ENCODE measurements around the gene PRKACA. TPM values are rescaled to one million over a fixed set of nuclear protein-coding genes. Genes with fewer than 3 reads are reported as not detected.
A peak's percentile ranks its signal among the peaks of the same experiment; 100 is the strongest.

Gene PRKACA
- total RNA-seq, 4 donors from 2014 or later, result 16.7 to 74.8 (median 39.5) TPM

DNA sequence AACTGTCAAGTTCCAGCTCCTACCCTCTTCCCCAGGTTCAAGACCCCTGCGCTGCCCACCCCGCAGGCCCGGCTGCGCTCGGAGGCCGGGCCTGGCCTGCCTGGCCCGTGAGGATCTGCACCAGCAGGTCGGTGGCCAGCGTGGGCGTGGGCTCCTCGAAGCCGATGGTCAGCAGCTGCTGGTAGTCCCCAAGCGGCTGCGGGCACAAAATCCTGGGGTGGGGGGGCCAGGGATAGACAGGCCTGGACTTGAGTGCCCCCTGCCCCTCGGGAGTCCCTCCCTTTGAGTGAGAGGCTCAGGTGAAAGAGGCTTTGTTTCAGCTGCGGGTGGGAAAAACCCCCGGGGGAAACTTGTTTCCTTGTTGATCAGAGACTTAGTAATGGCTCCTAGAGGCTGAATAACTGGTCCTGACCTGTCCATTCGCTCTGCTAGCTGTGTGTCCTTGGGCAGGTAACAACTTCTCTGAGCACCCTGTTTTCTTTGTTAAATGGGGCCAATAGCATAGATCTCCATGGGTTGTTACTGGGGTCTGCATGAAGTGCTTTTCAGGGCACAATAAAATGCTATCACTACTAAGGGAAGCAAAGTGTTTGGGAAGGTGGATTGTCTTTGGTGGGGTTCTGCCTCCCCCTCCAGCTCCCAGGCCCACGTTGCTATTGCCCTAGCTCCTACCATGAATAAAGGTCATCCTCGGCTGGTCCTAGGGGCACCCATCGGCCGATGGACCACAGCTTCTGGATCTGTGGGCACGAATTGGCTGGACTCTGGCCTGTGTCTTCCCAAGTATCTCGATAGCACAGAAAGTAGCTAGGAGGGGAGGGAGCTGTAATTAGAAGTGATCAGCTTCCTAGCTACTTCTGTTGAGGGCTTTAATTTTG, 35.5 kb downstream of the PRKACA start:
- Histone ChIP-seq H3K4me3 (peak overlapping the region; percentile 58 to 77 (median 69)), H3K27me3 (no peaks in the 10 kb centered on the region), H3K9me3 (no peaks in the 10 kb centered on the region), H3K4me1 (peaks cover 10 to 37% (median 20%) of the 10 kb centered on the region in 4 donors), H3K27ac (peak overlapping the region; percentile 88 to 95 (median 94)), H3K36me3 (no peaks in the 10 kb centered on the region)
- in situ Hi-C loops (cut with MboI; ENCODE audit: low pct_ligation_motif_present in 1 of 4, low pct_unique_long_range_greater_than_20kb in 1 of 4, low sequenced_read_pairs in 3 of 4), result no loop called here
- WGBS, 2 donors (ENCODE audit: low coverage in 1 of 2), result 15% methylated on average over 24 of the region's 24 CpGs; no CpG with 5 or more reads in 1 of the 2 donors
- intact Hi-C loops (cut with DNase I; ENCODE audit: low total_unique reads), result no loop called here
- DNase-seq, result peak; percentile 48
- TF ChIP-seq POLR2AphosphoS5 (IDR thresholded peaks at IDR 0.05) (no peak), CTCF (IDR thresholded peaks at IDR 0.05) (no peak), POLR2A (IDR thresholded peaks at IDR 0.05) (no peak), EP300 (IDR thresholded peaks at IDR 0.05; ENCODE audit: low read depth) (no peak)

- peaks cover 10 to 43% (median 21%) of the 10 kb centered on the region in 4 donors for H3K4me1 ChIP-seq
- H3K4me3 ChIP-seq, result peak overlapping the region; percentile 58 to 77 (median 69)
- peak; percentile 99 for DNase-seq
- no peaks in the 10 kb centered on the region for H3K36me3 ChIP-seq
- intact Hi-C loops (cut with DNase I; ENCODE audit: low total_unique reads), result no loop called here
- no peaks in the 10 kb centered on the region for H3K27me3 ChIP-seq
- TF ChIP-seq POLR2AphosphoS5 (IDR thresholded peaks at IDR 0.05), result peak; percentile 79 to 89 (median 88)
- TF ChIP-seq POLR2A (IDR thresholded peaks at IDR 0.05), result peak; percentile 75
- TF ChIP-seq EP300 (IDR thresholded peaks at IDR 0.05; ENCODE audit: low read depth), result no peak
- TF ChIP-seq CTCF (IDR thresholded peaks at IDR 0.05), result no peak
- WGBS, 2 donors (ENCODE audit: low coverage in 1 of 2), result 0% methylated on average over 10 to 50 of the region's 50 CpGs
- in situ Hi-C loops (cut with MboI; ENCODE audit: low pct_ligation_motif_present in 1 of 4, low pct_unique_long_range_greater_than_20kb in 1 of 4, low sequenced_read_pairs in 3 of 4), result no loop called here
- peak overlapping the region; percentile 88 to 95 (median 94) for H3K27ac ChIP-seq
- no peaks in the 10 kb centered on the region for H3K9me3 ChIP-seq
These were observed 36.4 kb downstream of the PRKACA start for GRCh38 chr19:14080887-14081796.

DNA sequence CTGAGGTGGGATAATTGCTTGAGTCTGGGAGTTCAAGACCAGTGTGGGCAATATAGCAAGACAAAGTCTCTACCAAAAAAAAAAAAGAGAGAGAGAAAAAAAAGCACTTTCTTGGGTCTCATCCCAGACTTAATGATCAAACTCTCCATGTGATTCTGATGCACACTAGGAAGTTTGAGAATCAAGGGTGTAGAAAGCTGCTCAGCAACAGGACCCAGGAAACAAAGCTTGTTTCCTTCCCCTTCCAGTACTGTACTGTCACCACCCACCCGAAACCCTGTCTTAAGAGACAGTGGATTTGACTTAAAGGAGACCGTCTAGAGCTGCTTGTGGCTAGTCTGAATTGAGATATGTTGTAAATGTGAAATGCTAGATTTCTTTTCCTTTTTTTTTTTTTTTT, 39.2 kb downstream of the PRKACA start:
- no peak overlapping the region for H3K4me3 ChIP-seq
- no peak for DNase-seq
- TF ChIP-seq CTCF (IDR thresholded peaks at IDR 0.05) (no peak), POLR2A (IDR thresholded peaks at IDR 0.05) (no peak), POLR2AphosphoS5 (IDR thresholded peaks at IDR 0.05) (no peak), EP300 (IDR thresholded peaks at IDR 0.05; ENCODE audit: low read depth) (no peak)
- H3K27me3 ChIP-seq, result no peaks in the 10 kb centered on the region
- H3K4me1 ChIP-seq, result peaks cover 16 to 59% (median 35%) of the 10 kb centered on the region in 4 donors
- H3K27ac ChIP-seq, result peak overlapping the region in 1 of 4 donors; percentile 17
- WGBS, 2 donors (ENCODE audit: low coverage in 1 of 2), result 50 to 59% methylated on average over 2 of the region's 2 CpGs
- no peaks in the 10 kb centered on the region for H3K9me3 ChIP-seq
- no peaks in the 10 kb centered on the region for H3K36me3 ChIP-seq
- intact Hi-C loops (cut with DNase I; ENCODE audit: low total_unique reads) (no loop called here), in situ Hi-C loops (cut with MboI; ENCODE audit: low pct_ligation_motif_present in 1 of 4, low pct_unique_long_range_greater_than_20kb in 1 of 4, low sequenced_read_pairs in 3 of 4) (loop anchor here in 2 of 4 donors (10.0 kb wide), 1 partner anchor 204 kb away; the partner anchor contains the start of gene NANOS3 (in 2 of the 2))
